ENCODE data around the gene KCNT1.

DNA sequence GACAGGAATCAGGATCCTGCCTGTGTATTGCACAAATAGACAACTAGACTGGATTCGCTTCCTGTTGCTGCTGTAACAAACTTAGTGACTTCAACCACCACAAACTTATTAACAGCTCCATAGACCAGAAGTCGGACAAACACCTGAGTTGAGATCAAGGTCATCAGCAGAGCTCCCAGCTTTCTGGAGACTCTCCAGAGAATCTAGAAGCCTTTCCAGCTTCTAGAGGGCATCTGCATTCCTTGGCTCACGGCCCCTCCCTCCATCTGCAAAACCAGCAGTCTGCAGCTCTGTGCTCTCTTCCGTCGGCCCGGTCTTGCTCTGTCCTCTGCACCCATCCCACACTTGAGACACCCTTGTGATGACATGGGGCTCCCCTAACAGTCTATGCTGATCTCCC lies 99.1 kb downstream of the KCNT1 start:
- TF ChIP-seq CTCF (IDR thresholded peaks at IDR 0.05; ENCODE audit: insufficient read depth, low read length, poor library complexity, severe bottlenecking) = no peak
- TF ChIP-seq EZH2phosphoT487 (conservative IDR thresholded peaks at IDR 0.05; ENCODE audit: low read length) = no peak
